ENCODE measurements around the gene LTBP4. TPM values are rescaled to one million over a fixed set of nuclear protein-coding genes. Genes with fewer than 3 reads are reported as not detected.
"Not testable (repeated sequence)": the region's sequence is repeated elsewhere in the genome, so short reads cannot be mapped to it uniquely, and the experiment has no call there.

The LTBP4 gene
- total RNA-seq, 1 experiment from 2014 or later = 75.4 TPM

DNA sequence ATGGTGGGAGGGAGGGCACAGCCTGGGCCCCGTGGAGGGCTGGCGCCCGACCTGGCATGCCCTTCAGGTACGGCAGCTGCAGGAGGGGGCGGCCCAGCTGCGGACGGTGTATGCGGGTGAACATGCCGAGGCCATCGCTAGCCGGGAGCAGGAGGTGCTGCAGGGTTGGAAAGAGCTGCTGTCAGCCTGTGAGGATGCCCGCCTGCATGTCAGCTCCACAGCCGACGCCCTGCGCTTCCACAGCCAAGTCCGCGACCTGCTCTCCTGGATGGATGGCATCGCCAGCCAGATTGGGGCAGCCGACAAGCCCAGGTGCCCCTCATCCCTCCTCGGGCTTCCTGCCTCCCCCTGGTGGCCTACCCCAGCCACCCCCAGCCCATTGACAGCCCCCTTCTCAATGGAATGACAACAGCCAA, 41.1 kb upstream of the LTBP4 start:
- H3K27me3 ChIP-seq (ENCODE audit: control insufficient read depth, insufficient read depth, low read length) = no peaks in the 10 kb centered on the region

GRCh38 chr19:40561947-40562346, 39.2 kb upstream of the LTBP4 start:
- Histone ChIP-seq H3K27me3 (ENCODE audit: control insufficient read depth, insufficient read depth, low read length) (no peaks in the 10 kb centered on the region), H3K4me1 (ENCODE audit: control insufficient read depth, insufficient read depth, low read length) (no peaks in the 10 kb centered on the region), H3K4me3 (ENCODE audit: low read depth in 2 of 2, low read length in 2 of 2) (no peak overlapping the region), H3K27ac (ENCODE audit: low read length) (no peak overlapping the region), H3K36me3 (ENCODE audit: control insufficient read depth, insufficient read depth, low read length) (no peaks in the 10 kb centered on the region), H3K9me3 (ENCODE audit: control insufficient read depth, insufficient read depth, low read depth, low read length) (no peaks in the 10 kb centered on the region)
- no TSS peak for BruUV-seq (replicated peaks)
- no peak for DNase-seq (ENCODE audit: low read depth, low spot score)
- ChIA-PET CTCF (no interaction called here), POLR2A (no interaction called here)
- in situ Hi-C loops (cut with HindIII; ENCODE audit: low pct_unique_long_range_greater_than_20kb, low sequenced_read_pairs) (no loop called here), intact Hi-C loops (cut with micrococcal nuclease; ENCODE audit: unreplicated experiment) (no loop called here)
- no peak for ATAC-seq
- TF ChIP-seq TCF7L2 (IDR thresholded peaks at IDR 0.05; ENCODE audit: low read depth, low read length) (no peak), POLR2AphosphoS5 (IDR thresholded peaks at IDR 0.05; ENCODE audit: low read depth, low read length) (no peak)

More for the DNA sequence above, 41.1 kb upstream of the LTBP4 start:
- TF ChIP-seq SIN3A (IDR thresholded peaks at IDR 0.05; ENCODE audit: borderline replicate concordance, insufficient read depth, low read depth, low read length) (no peak), POLR2AphosphoS5 (IDR thresholded peaks at IDR 0.05; ENCODE audit: low read depth, low read length) (no peak), REST (IDR thresholded peaks at IDR 0.05; ENCODE audit: insufficient read depth in 1 of 2, low read depth in 2 of 2, low read length in 1 of 2) (no peak), TCF7L2 (IDR thresholded peaks at IDR 0.05; ENCODE audit: low read depth, low read length) (no peak)
- TF ChIP-seq, protein P1, sequence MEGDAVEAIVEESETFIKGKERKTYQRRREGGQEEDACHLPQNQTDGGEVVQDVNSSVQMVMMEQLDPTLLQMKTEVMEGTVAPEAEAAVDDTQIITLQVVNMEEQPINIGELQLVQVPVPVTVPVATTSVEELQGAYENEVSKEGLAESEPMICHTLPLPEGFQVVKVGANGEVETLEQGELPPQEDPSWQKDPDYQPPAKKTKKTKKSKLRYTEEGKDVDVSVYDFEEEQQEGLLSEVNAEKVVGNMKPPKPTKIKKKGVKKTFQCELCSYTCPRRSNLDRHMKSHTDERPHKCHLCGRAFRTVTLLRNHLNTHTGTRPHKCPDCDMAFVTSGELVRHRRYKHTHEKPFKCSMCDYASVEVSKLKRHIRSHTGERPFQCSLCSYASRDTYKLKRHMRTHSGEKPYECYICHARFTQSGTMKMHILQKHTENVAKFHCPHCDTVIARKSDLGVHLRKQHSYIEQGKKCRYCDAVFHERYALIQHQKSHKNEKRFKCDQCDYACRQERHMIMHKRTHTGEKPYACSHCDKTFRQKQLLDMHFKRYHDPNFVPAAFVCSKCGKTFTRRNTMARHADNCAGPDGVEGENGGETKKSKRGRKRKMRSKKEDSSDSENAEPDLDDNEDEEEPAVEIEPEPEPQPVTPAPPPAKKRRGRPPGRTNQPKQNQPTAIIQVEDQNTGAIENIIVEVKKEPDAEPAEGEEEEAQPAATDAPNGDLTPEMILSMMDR (IDR thresholded peaks at IDR 0.05) = no peak
- intact Hi-C loops (cut with micrococcal nuclease; ENCODE audit: unreplicated experiment) = no loop called here
- no peak overlapping the region for H3K4me3 ChIP-seq (ENCODE audit: low read depth in 2 of 2, low read length in 2 of 2)
- no peaks in the 10 kb centered on the region for H3K4me1 ChIP-seq (ENCODE audit: control insufficient read depth, insufficient read depth, low read length)
- H3K9me3 ChIP-seq (ENCODE audit: control insufficient read depth, insufficient read depth, low read depth, low read length) = no peaks in the 10 kb centered on the region
- no peak for DNase-seq (ENCODE audit: low read depth, low spot score)
- H3K36me3 ChIP-seq (ENCODE audit: control insufficient read depth, insufficient read depth, low read length) = no peaks in the 10 kb centered on the region
- in situ Hi-C loops (cut with HindIII; ENCODE audit: low pct_unique_long_range_greater_than_20kb, low sequenced_read_pairs) = no loop called here
- BruUV-seq (replicated peaks) = no TSS peak
- ATAC-seq = no peak
- no peak overlapping the region for H3K27ac ChIP-seq (ENCODE audit: low read length)
- CTCF ChIA-PET = interaction anchor here (0.6 kb wide), 1 partner anchor 75 kb away, joined by 14 read pairs; no protein-coding TSS in a partner anchor
- POLR2A ChIA-PET = no interaction called here

DNA sequence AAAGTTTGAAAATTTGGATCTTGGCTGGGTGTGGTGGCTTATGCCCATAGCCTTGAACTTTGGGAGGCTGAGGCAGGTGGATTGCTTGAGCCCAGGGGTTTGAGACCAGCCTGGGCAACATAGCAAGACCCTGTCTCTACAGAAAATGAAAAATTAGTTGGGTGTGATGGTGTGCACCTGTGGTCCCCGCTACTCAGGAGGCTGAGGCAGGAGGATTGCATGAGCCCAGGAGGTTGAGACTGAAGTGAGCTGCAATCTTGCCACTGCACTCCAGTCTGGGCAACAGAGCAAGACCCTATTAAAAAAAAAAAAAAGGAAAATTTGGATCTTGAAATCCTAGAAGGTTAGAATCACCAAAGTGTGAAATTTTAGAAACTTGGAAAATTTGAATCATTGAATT, 36.6 kb upstream of the LTBP4 start:
- DNase-seq (ENCODE audit: low read depth, low spot score); intact Hi-C loops (cut with micrococcal nuclease; ENCODE audit: unreplicated experiment); H3K4me1 ChIP-seq (ENCODE audit: control insufficient read depth, insufficient read depth, low read length); H3K9me3 ChIP-seq (ENCODE audit: control insufficient read depth, insufficient read depth, low read depth, low read length); H3K4me3 ChIP-seq (ENCODE audit: low read depth in 2 of 2, low read length in 2 of 2); ATAC-seq; CTCF ChIA-PET; H3K27ac ChIP-seq (ENCODE audit: low read length); BruUV-seq (replicated peaks); H3K27me3 ChIP-seq (ENCODE audit: control insufficient read depth, insufficient read depth, low read length); H3K36me3 ChIP-seq (ENCODE audit: control insufficient read depth, insufficient read depth, low read length); POLR2A ChIA-PET; in situ Hi-C loops (cut with HindIII; ENCODE audit: low pct_unique_long_range_greater_than_20kb, low sequenced_read_pairs): not testable (repeated sequence)
